Measurements from ENCODE around the gene ZCCHC17.

GRCh38 chr1:31390071-31390470, 93.2 kb downstream of the ZCCHC17 start:
- TF ChIP-seq, protein P1, sequence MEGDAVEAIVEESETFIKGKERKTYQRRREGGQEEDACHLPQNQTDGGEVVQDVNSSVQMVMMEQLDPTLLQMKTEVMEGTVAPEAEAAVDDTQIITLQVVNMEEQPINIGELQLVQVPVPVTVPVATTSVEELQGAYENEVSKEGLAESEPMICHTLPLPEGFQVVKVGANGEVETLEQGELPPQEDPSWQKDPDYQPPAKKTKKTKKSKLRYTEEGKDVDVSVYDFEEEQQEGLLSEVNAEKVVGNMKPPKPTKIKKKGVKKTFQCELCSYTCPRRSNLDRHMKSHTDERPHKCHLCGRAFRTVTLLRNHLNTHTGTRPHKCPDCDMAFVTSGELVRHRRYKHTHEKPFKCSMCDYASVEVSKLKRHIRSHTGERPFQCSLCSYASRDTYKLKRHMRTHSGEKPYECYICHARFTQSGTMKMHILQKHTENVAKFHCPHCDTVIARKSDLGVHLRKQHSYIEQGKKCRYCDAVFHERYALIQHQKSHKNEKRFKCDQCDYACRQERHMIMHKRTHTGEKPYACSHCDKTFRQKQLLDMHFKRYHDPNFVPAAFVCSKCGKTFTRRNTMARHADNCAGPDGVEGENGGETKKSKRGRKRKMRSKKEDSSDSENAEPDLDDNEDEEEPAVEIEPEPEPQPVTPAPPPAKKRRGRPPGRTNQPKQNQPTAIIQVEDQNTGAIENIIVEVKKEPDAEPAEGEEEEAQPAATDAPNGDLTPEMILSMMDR (conservative IDR thresholded peaks at IDR 0.05), result no peak
- no peak for TF ChIP-seq EZH2 (IDR thresholded peaks at IDR 0.05; ENCODE audit: low read depth)

Data from PC-9 (cell line).